Measurements from ENCODE around the gene LRRK1.

The LRRK1 gene

DNA sequence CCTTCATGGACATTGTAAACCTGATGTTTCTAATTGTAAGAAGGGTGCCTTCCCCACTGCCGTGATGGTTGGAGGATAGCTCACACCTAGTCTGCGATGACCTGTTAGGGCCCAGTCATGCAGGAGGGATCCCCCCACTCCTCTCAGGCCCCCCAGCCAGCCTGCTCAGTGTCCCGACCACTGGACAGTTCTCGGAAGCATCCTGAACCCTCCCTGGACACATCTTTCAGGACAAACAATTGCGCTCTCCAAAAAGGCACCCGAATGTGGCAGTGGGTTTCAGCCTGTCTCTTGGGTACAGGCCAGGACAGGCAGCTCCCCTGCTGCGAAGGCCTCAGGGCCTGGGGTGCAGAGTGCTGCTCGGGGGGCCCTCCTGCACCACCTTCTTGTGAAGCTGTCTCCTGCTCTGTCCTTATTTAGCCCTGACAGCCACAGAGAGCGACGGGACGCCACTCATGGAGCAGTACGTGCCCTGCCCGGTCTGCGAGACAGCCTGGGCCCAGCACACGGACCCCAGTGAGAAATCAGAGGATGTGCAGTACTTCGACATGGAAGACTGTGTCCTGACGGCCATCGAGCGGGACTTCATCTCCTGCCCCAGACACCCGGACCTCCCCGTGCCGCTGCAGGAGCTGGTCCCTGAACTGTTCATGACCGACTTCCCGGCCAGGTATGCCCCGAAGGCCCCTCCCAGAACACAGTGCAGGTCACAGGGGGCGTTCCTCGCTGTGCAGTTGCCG, 132.3 kb downstream of the LRRK1 start:
- H2AFZ ChIP-seq (ENCODE audit: low read length) = no peak overlapping the region
- H4K20me1 ChIP-seq (ENCODE audit: insufficient read depth, low read length) = no peaks in the 10 kb centered on the region
- no peaks in the 10 kb centered on the region for H3K79me2 ChIP-seq (ENCODE audit: insufficient read depth, low read length)
- H3K9me3 ChIP-seq (ENCODE audit: low read length) = no peaks in the 10 kb centered on the region
- no peaks in the 10 kb centered on the region for H3K9me2 ChIP-seq (ENCODE audit: low read depth, low read length)
- TF ChIP-seq EZH2 (IDR thresholded peaks at IDR 0.05; ENCODE audit: borderline replicate concordance, low read length) = no peak
- TF ChIP-seq, protein P1, sequence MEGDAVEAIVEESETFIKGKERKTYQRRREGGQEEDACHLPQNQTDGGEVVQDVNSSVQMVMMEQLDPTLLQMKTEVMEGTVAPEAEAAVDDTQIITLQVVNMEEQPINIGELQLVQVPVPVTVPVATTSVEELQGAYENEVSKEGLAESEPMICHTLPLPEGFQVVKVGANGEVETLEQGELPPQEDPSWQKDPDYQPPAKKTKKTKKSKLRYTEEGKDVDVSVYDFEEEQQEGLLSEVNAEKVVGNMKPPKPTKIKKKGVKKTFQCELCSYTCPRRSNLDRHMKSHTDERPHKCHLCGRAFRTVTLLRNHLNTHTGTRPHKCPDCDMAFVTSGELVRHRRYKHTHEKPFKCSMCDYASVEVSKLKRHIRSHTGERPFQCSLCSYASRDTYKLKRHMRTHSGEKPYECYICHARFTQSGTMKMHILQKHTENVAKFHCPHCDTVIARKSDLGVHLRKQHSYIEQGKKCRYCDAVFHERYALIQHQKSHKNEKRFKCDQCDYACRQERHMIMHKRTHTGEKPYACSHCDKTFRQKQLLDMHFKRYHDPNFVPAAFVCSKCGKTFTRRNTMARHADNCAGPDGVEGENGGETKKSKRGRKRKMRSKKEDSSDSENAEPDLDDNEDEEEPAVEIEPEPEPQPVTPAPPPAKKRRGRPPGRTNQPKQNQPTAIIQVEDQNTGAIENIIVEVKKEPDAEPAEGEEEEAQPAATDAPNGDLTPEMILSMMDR (IDR thresholded peaks at IDR 0.05; ENCODE audit: low read length) = no peak
- H3K4me3 ChIP-seq (ENCODE audit: low read depth, low read length, poor library complexity, severe bottlenecking) = no peak overlapping the region
- no peaks in the 10 kb centered on the region for H3K27me3 ChIP-seq (ENCODE audit: insufficient read depth, low read length)
- no peak overlapping the region for H3K27ac ChIP-seq (ENCODE audit: low read depth, low read length, poor library complexity, severe bottlenecking)
- peaks cover 98% of the 10 kb centered on the region for H3K36me3 ChIP-seq (ENCODE audit: insufficient read depth, low read length)
- H3K4me2 ChIP-seq (ENCODE audit: low read length) = no peak overlapping the region
- no peaks in the 10 kb centered on the region for H3F3A ChIP-seq (ENCODE audit: insufficient read depth, low read length)
- no peaks in the 10 kb centered on the region for H3K4me1 ChIP-seq (ENCODE audit: insufficient read depth, low read length, severe bottlenecking)
- no peak overlapping the region for H3K9ac ChIP-seq (ENCODE audit: low read length)

DNA sequence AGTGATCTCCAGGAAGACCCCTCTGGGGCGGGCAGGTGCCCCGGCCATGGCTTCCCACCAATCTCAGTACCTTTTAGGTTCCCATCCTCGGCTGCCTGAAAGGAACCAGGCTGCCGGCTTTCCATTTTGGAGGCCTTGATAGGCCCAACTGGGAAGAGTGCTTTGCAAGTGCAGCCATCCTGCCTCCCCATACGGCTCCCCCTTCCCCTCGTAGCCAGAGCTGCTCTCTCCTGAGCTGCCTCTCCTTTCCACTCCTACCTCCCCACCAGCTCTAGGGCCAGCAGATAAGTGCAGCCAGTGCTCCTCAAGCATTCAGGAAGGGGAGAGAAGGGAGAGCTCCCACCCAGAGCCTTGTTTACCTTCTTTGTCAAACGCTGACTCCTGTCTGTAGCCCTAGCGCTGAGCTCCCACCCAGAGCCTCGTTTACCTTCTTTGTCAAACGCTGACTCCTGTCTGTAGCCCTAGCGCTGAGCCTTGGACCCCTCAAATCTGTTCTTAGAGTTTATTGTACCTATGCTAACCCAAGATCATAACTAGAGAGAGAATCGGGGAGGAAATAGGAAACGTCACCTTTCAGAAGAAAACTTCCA, 133.0 kb downstream of the LRRK1 start:
- H3K9ac ChIP-seq (ENCODE audit: low read length) = no peak overlapping the region
- no peaks in the 10 kb centered on the region for H3K9me3 ChIP-seq (ENCODE audit: low read length)
- TF ChIP-seq, protein P1 (IDR thresholded peaks at IDR 0.05; ENCODE audit: low read length) = no peak
- no peak for TF ChIP-seq EZH2 (IDR thresholded peaks at IDR 0.05; ENCODE audit: borderline replicate concordance, low read length)
- H3K36me3 ChIP-seq (ENCODE audit: insufficient read depth, low read length) = peaks cover 98% of the 10 kb centered on the region
- H3K9me2 ChIP-seq (ENCODE audit: low read depth, low read length) = no peaks in the 10 kb centered on the region
- no peak overlapping the region for H3K27ac ChIP-seq (ENCODE audit: low read depth, low read length, poor library complexity, severe bottlenecking)
- no peak overlapping the region for H2AFZ ChIP-seq (ENCODE audit: low read length)
- no peak overlapping the region for H3K4me3 ChIP-seq (ENCODE audit: low read depth, low read length, poor library complexity, severe bottlenecking)
- no peaks in the 10 kb centered on the region for H3K4me1 ChIP-seq (ENCODE audit: insufficient read depth, low read length, severe bottlenecking)
- no peaks in the 10 kb centered on the region for H3K27me3 ChIP-seq (ENCODE audit: insufficient read depth, low read length)
- H3F3A ChIP-seq (ENCODE audit: insufficient read depth, low read length) = no peaks in the 10 kb centered on the region
- H4K20me1 ChIP-seq (ENCODE audit: insufficient read depth, low read length) = no peaks in the 10 kb centered on the region
- no peaks in the 10 kb centered on the region for H3K79me2 ChIP-seq (ENCODE audit: insufficient read depth, low read length)
- no peak overlapping the region for H3K4me2 ChIP-seq (ENCODE audit: low read length)

DNA sequence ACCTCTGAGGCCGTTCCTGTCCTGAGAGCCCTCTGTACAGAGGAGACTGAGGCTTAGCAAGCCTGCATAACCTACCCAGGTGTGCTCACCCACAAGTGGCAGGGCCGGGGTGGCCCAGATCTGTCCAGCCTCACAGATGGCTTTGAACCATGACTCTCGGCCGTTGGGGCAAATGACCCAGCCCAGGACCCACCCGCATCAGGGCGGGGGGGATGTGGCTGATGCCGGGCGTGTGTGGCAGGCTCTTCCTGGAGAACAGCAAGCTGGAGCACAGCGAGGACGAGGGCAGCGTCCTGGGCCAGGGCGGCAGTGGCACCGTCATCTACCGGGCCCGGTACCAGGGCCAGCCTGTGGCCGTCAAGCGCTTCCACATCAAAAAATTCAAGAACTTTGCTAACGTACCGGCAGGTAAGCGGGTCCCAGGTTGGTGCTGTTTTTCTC, 133.5 kb downstream of the LRRK1 start:
- no peak overlapping the region for H3K4me3 ChIP-seq (ENCODE audit: low read depth, low read length, poor library complexity, severe bottlenecking)
- H3K36me3 ChIP-seq (ENCODE audit: insufficient read depth, low read length) = peaks cover 98% of the 10 kb centered on the region
- H4K20me1 ChIP-seq (ENCODE audit: insufficient read depth, low read length) = no peaks in the 10 kb centered on the region
- no peaks in the 10 kb centered on the region for H3K79me2 ChIP-seq (ENCODE audit: insufficient read depth, low read length)
- no peak overlapping the region for H3K4me2 ChIP-seq (ENCODE audit: low read length)
- no peak overlapping the region for H2AFZ ChIP-seq (ENCODE audit: low read length)
- no peaks in the 10 kb centered on the region for H3K9me3 ChIP-seq (ENCODE audit: low read length)
- H3K9me2 ChIP-seq (ENCODE audit: low read depth, low read length) = no peaks in the 10 kb centered on the region
- H3K27ac ChIP-seq (ENCODE audit: low read depth, low read length, poor library complexity, severe bottlenecking) = no peak overlapping the region
- no peak overlapping the region for H3K9ac ChIP-seq (ENCODE audit: low read length)
- H3K27me3 ChIP-seq (ENCODE audit: insufficient read depth, low read length) = no peaks in the 10 kb centered on the region
- no peaks in the 10 kb centered on the region for H3F3A ChIP-seq (ENCODE audit: insufficient read depth, low read length)
- TF ChIP-seq, protein P1 (IDR thresholded peaks at IDR 0.05; ENCODE audit: low read length) = no peak
- TF ChIP-seq EZH2 (IDR thresholded peaks at IDR 0.05; ENCODE audit: borderline replicate concordance, low read length) = no peak
- no peaks in the 10 kb centered on the region for H3K4me1 ChIP-seq (ENCODE audit: insufficient read depth, low read length, severe bottlenecking)
